SU-DHL-6 (cell line): ENCODE measurements around the gene RNF180.

Experiments used
- H2AFZ ChIP-seq: fragments of 200-600 bp; sonication (generic); 2 replicates; pipeline ENCODE4 v1.6.1; 2014; ENCODE audit warnings: low read depth, mild to moderate bottlenecking, moderate library complexity, mixed read lengths, antibody characterized with exemption, low read length; ENCODE audit not compliant: severe bottlenecking
- H3F3A ChIP-seq: fragments of 200-600 bp; shearing (Covaris generic); 2 replicates; pipeline ENCODE4 v1.6.0; 2016; ENCODE audit warnings: antibody characterized with exemption, mild to moderate bottlenecking; ENCODE audit not compliant: insufficient read depth
- H3K27ac ChIP-seq: fragments of 200-600 bp; sonication (generic); 2 replicates; pipeline ENCODE4 v1.5.1; 2016; ENCODE audit warnings: low read depth, mild to moderate bottlenecking, low read length, moderate library complexity, mixed read lengths
- H3K27me3 ChIP-seq: fragments of 200-600 bp; sonication (generic), shearing (Covaris generic); 2 replicates; pipeline ENCODE4 v1.6.0; 2014; ENCODE audit warnings: mild to moderate bottlenecking, low read length
- H3K36me3 ChIP-seq: fragments of 200-600 bp; sonication (generic); 2 replicates; pipeline ENCODE4 v1.6.1; 2014; ENCODE audit warnings: mild to moderate bottlenecking, low read length, mixed read lengths
- H3K4me2 ChIP-seq: fragments of 300-600, 200-600 bp; shearing (Covaris generic), sonication (generic); 2 replicates; pipeline ENCODE4 v1.6.0; 2014; ENCODE audit warnings: low read length, low read depth, mild to moderate bottlenecking; ENCODE audit not compliant: poor library complexity, severe bottlenecking
- H3K4me3 ChIP-seq: fragments of 200-600 bp; sonication (generic); 2 replicates; pipeline ENCODE4 v1.5.1; 2014; ENCODE audit warnings: antibody characterized with exemption, low read length, mild to moderate bottlenecking, mixed read lengths; ENCODE audit not compliant: insufficient read depth, poor library complexity, severe bottlenecking
- H3K79me2 ChIP-seq: fragments of 200-600 bp; sonication (generic); 2 replicates; pipeline ENCODE4 v1.6.1; 2014; ENCODE audit warnings: mild to moderate bottlenecking, low read length, moderate library complexity; ENCODE audit not compliant: insufficient read depth
- H3K9ac ChIP-seq: fragments of 200-600 bp; sonication (generic); 2 replicates; pipeline ENCODE4 v1.7.0; 2014; ENCODE audit warnings: mild to moderate bottlenecking, low read length
- H3K9me2 ChIP-seq: fragments of 200-600 bp; sonication (generic); replicated peaks from 2 replicates; pipeline ENCODE4 v1.6.1; 2014; ENCODE audit warnings: low read length; ENCODE audit not compliant: insufficient read depth
- H3K9me3 ChIP-seq: fragments of 200-600 bp; sonication (generic); 2 replicates; pipeline ENCODE4 v1.6.1; 2014; ENCODE audit warnings: low read length, mixed read lengths; ENCODE audit not compliant: insufficient read depth
- H4K20me1 ChIP-seq: fragments of 200-600 bp; sonication (generic); 2 replicates; pipeline ENCODE4 v1.6.1; 2014; ENCODE audit warnings: low read depth, mild to moderate bottlenecking, antibody characterized with exemption, low read length, moderate library complexity, mixed read lengths
- CTCF ChIP-seq: fragments of 200-600 bp; sonication (generic); IDR thresholded peaks from one replicate; pipeline ENCODE4 v1.5.1; 2017; ENCODE audit warnings: antibody characterized with exemption, mild to moderate bottlenecking, low read length, moderate library complexity; ENCODE audit not compliant: insufficient read depth, poor library complexity, severe bottlenecking
- EZH2phosphoT487 ChIP-seq: fragments of 200-600 bp; sonication (generic), shearing (Covaris generic); conservative IDR thresholded peaks from 2 replicates; pipeline ENCODE4 v1.6.1; 2018; ENCODE audit warnings: mild to moderate bottlenecking, antibody characterized with exemption, low read length, moderate library complexity, mixed read lengths

RNF180 gene

DNA sequence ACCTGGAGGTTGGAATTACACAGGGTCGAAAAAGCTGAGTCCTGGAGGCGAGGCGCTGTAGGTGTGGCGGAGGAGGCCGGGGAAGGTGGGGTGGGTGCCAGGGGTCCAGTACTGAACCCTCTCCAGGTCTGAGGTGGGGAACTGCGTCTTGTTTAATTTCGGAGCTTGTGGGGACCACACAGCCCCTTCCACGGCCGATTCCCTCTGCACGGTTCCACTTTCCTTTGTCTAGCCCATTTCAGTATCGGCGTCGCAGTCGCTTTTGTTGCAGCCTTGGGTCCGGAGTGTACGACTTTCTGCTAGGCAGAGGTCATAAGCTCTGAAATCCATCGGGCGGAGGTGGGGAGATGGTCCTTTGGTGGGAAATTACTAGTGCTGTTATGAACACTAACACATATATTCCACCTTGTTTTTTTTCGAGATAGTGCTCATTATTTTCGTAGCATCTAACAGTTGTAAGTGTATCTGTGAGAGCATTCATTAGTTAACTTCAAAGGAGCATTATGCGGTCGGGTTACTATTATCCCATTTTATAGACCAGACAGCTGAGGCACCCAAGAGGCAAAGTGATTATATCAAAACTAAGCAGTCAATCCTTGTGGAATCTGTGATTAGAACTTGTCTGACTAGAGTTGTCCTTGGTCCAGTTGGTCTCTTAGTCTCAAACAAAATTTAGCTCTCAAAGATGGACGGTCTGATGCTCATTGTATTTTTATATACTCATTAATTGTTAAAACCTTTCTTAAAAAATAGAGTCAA is 737 bp downstream of the RNF180 start:
- Histone ChIP-seq H3F3A (no peaks in the 10 kb centered on the region), H3K79me2 (no peaks in the 10 kb centered on the region), H3K9me3 (no peaks in the 10 kb centered on the region), H3K27me3 (no peaks in the 10 kb centered on the region), H3K9me2 (no peaks in the 10 kb centered on the region), H3K36me3 (no peaks in the 10 kb centered on the region), H3K4me3 (no peak overlapping the region), H3K9ac (no peak overlapping the region), H2AFZ (no peak overlapping the region), H3K27ac (no peak overlapping the region), H3K4me2 (no peak overlapping the region), H4K20me1 (no peaks in the 10 kb centered on the region)
- TF ChIP-seq EZH2phosphoT487 (no peak), CTCF (no peak)

GRCh38 chr5:64176301-64176700 is 10.7 kb downstream of the RNF180 start:
- Histone ChIP-seq H3K27me3 (no peaks in the 10 kb centered on the region), H3K9me2 (no peaks in the 10 kb centered on the region), H3K4me2 (no peak overlapping the region), H3F3A (no peaks in the 10 kb centered on the region), H3K9ac (no peak overlapping the region), H3K27ac (no peak overlapping the region), H3K79me2 (no peaks in the 10 kb centered on the region), H3K36me3 (no peaks in the 10 kb centered on the region), H3K4me3 (no peak overlapping the region), H3K9me3 (no peaks in the 10 kb centered on the region), H2AFZ (no peak overlapping the region), H4K20me1 (no peaks in the 10 kb centered on the region)
- TF ChIP-seq CTCF (no peak), EZH2phosphoT487 (no peak)

- no peak for TF ChIP-seq EZH2phosphoT487
- TF ChIP-seq CTCF = no peak
- no peaks in the 10 kb centered on the region for H4K20me1 ChIP-seq
Measured at GRCh38 chr5:64180661-64181343, 15.2 kb downstream of the RNF180 start.

More at GRCh38 chr5:64180661-64181343, 15.2 kb downstream of the RNF180 start:
- no peak overlapping the region for H3K4me2 ChIP-seq
- H3K27me3 ChIP-seq = no peaks in the 10 kb centered on the region
- no peak overlapping the region for H3K4me3 ChIP-seq
- H3F3A ChIP-seq = no peaks in the 10 kb centered on the region
- no peak overlapping the region for H3K9ac ChIP-seq
- no peaks in the 10 kb centered on the region for H3K9me2 ChIP-seq
- no peak overlapping the region for H3K27ac ChIP-seq
- no peak overlapping the region for H2AFZ ChIP-seq
- no peaks in the 10 kb centered on the region for H3K36me3 ChIP-seq
- no peaks in the 10 kb centered on the region for H3K79me2 ChIP-seq
- no peaks in the 10 kb centered on the region for H3K9me3 ChIP-seq
